Activated T-helper 1 cell treated with Interleukin-2 at 50 U/mL for 16 hours (primary cell): ENCODE results near the gene TMEM221.
"Not testable (repeated sequence)": the region's sequence is repeated elsewhere in the genome, so short reads cannot be mapped to it uniquely, and the experiment has no call there.

ENCODE experiments used
- DNase-seq: peaks from one replicate; pipeline ENCODE4 v3.0.0-alpha.2; 2020; ENCODE audit warnings: low read depth

The TMEM221 gene

DNA sequence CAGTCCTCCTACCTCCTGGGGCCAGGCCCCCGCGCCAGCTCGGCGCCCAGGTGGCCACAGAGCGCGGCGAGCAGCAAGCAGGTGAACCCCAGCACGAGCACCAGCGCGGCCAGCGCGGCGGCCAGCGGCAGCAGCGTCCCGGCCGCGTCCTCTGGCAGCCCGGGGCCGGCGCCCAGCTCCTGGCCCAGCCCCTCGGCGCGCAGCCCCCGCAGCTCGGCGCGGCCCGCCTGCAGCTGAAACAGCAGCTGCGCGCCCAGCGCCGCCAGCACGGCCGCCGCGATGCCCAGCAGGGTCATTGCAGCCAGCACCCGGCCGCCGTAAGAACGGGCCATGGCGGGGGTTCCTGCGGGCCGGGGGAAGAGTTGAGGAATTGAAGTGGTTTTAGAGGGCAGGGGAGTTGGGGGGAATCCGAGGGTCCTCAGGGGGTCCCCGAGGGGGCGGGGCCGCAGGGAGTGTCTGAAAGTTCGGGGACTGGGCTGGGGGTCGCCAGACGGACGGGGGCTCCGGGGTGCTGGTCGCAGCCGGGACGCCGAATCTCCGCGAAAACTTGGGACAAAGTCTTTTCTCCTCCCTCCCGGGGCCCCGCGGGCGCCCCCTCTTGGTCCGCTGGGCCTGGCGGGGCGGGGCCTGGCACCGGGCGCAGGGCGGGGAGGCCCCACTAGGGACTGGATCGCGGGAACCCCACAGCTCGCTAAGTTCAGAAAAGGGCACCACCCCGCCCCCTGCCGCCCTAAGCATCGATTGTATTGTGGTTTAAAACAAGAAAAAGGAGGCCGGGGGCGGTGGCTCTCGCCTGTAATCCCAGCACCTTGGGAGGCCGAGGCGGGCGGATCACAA, at the start of gene TMEM221:
Gene TMEM221, minus strand, starts transcription at position 538 of the 837 bp plus-strand sequence. Its CDS starts 206 bp downstream, at position 332.
- peak; percentile 41 for DNase-seq

DNA sequence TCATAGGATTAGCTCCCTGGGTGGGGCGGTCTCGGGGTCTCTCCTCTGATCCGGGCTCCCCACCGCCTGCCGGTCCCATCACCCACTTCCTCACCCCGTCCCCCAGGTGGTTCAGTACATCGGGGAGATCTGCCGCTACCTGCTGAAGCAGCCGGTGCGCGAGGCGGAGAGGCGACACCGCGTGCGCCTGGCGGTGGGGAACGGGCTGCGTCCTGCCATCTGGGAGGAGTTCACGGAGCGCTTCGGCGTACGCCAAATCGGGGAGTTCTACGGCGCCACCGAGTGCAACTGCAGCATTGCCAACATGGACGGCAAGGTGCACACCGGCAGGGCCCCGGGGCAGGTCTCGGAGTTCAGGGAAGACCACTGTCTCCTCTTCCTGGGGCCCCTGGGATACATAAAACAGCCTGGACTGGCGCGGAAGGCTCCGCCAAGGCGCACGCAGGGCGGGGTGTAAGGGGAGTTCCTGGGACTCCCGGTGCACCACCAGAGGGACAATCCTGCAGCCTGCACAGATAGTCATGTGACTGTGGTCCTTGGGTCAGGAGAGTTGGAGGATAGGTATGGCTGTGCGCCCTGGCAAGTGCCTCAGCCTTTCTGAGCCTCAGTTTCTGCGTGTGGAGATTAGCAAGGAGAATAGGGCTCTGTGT, 48.8 kb upstream of the TMEM221 start:
- DNase-seq: no peak

DNA sequence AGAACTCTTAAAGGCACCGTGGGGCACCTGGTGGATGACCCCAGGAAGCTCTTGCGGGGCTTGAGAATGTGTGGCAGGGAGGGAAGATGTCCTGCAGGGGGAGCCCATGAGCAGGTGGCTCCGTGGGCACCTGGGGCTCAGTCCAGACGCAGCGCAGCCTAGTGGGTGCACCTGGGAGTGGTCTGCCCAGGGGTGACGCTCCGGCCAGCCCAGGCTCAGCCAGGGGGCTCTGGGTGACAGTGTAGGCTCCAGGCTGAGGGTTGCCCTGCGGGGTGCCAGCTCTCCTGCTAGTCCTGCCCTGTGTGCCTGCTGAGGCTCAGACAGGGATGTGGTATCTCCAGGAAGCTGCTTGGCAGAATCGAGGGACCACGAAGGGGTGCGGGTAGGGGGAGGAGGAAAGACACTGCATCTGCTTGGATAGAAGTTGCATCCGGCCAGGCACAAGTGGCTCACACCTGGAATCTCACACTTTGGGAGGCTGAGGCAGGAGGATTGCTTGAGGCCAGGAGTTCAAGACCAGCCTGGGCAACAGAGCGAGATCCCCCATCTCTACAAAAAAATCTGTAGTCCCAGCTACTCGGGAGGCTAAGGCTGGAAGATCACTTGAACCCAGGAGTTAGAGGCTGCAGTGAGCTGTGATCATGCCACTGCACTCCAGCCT, 48.0 kb upstream of the TMEM221 start:
- DNase-seq: peak; percentile 59

DNA sequence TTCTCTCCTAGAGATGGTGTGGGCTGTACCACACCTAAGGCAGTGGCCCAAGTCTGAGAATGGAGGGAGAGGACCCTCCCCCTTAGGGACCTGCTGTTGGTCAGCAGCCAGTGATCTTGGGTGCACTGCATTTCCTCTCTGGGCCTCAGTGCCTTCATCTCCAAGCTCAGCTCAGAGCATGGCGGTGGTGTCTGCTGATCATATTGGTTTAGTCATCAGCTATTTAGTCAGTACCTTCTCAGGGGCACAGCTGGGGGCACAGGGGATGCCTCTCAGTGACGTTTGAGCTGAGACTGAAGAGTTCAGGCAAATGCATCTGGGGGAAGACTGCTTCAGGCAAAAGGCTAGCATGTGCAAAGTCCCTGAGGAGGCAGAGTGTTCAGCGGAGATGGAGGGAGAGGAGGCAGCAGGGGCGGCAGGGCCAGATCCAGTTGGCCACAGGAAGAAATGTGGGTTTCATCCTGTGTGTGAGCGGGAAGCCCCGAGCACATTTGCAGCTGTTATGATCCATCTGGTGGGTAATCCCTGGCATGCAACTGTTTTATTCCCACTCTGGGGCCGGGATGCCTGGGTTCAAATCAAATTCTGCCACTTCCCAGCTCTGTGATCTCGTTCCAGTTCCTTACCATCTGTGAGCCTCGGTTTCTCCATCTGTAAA, 47.3 kb upstream of the TMEM221 start:
- no peak for DNase-seq

DNA sequence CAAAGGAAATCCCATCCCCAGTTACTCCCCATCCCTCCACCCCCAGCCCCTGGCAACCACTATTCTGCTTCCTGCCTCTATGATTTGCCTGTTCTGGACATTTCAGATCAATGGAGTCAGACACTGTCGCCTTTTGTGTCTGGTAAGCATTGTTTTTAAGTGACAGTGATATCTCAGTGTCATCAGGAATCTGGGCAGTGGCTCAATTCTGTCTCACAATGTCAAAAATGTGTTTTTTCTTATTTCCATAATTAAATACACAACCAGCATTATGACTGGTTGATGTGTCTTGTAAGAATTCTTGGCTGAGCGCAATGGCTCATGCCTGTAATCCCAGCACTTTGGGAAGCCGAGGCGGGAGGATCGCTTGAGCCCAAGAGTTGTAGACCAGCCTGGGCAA, 42.8 kb upstream of the TMEM221 start:
- DNase-seq: no peak

DNA sequence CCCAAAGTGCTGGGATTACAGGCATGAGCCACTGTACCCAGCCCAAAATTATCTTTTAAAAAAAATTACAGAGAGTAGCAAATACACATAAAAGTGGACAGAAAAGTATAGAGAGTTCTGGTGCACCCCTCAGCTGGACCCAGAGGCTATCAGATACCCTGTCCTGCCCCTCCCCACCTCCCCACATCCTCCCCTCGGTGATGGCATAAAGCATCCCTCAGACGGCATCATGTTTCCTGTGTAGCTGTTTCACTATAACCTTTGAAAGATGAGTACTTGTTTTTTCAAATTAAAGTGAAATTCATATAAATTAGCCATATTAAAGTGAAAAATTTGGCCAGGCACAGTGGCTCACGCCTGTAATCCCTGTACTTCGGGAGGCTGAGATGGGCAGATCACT, 41.9 kb upstream of the TMEM221 start:
- DNase-seq: no peak

DNA sequence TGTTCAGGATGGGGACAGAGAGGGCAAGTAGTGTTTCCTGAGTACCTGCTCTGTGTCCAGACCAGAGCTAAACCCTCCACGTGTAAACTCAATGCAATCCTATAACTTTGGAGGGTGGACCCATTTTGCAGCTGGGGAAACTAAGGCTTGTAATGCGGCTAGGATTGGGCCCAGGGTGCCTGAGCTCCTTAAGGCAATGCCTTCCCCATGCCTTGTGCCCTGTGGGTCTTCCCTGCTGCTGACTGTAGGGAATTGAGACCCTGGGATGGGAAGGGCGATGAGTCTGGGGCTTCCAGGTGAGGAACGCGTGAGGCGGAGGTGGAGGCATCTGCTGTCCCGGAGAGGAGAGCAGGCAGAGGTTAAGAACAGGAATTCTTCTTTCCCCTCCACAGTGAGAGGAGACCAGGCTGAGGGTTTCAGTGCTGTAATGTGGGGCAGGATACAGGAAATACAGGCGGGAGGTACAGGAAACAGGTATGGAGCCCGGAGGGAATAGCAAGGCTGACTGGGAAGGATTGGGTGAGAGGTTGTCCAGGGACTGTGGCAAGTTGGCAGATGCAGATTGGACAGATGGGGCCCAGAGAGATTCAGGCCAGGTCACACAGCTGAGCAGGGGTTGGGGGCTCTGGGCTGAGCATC, 41.0 kb upstream of the TMEM221 start:
- DNase-seq: no peak

DNA sequence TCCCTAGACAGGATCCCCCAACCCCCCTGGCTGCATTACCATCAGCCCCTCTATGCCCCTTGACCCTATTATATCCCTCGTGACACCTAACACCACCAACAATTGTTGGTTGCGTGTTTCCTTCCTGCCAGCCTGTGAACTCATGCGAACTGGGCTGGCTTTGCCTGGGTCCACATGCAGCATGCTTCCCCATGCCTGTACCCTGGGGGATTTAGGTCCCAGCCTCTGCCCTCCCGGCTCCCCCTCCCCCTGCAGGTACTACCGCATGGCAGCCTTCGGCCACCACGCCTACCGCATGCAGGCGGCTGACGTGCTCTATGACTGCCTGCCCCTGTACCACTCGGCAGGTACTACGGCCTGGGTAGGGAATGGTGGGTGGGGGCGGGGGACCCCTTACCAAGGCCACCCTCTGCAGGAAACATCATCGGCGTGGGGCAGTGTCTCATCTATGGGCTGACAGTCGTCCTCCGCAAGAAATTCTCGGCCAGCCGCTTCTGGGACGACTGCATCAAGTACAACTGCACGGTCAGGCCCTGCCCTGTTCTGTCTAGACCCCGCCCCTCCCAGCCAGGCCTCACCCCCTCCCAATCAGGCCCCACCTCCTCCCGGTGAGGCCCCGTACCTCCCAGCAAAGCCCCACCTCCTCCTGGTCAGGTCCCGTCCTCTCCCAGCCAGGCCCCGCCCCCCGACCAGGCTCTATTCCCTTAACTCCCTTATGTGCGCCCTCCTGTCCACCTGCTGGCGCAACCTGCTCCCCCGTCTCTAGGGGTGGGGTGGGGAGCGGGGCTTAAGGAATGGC, 40.3 kb upstream of the TMEM221 start:
- peak; percentile 55 for DNase-seq

DNA sequence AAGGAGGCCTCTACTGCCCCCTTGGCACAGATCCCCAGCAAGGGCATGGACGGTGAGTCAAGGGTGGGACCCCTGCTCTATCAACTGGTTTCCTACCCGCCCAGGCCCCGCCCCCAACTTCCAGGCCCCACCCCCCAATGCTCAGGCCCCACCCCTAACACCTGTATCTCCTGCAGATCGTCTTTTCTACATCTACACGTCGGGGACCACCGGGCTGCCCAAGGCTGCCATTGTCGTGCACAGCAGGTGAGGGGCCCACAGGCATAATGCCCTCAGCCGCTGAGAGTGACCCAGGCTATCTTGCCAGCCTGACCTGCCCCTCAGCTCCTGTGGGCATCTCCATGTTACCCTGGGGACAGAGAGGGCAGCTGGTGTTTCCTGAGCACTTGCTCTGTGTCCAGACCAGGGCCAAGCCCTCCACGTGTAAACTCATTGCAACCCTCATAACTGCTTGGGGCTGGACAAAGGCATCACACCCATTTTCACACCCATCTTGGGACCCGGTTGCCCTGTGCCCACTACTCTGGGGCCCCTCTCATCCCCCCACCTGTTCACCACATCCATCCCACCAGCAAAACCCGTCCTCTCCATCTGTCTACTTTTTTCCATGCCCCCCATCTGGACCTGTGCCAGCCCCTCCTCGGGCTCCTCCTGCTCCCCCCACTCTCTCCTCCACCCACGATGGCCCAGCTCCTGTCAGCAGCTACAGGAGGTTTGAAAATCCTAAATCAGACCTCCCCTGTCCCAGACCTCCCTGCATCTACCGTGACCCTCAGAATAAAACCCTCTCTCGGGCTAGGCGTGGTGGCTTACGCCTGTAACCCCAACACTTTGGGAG, 39.0 kb upstream of the TMEM221 start:
- DNase-seq: no peak

DNA sequence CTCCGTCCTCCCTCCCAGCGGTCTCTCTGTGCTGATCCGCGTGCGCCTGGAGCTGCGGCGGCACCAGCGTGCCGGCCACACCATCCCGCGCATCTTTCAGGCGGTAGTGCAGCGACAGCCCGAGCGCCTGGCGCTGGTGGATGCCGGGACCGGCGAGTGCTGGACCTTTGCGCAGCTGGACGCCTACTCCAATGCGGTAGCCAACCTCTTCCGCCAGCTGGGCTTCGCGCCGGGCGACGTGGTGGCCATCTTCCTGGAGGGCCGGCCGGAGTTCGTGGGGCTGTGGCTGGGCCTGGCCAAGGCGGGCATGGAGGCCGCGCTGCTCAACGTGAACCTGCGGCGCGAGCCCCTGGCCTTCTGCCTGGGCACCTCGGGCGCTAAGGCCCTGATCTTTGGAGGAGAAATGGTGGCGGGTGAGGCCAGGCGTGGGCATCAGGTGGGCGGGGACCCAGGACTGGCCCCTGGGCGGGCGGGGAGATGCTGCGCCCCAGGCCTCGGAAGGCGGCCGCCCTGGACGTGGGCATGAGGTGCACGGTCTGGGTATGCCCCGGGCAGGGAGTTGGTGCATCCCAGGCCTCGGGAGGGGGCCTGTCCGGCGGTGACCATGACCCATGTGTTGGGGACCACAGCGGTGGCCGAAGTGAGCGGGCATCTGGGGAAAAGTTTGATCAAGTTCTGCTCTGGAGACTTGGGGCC, 38.2 kb upstream of the TMEM221 start:
- no peak for DNase-seq

DNA sequence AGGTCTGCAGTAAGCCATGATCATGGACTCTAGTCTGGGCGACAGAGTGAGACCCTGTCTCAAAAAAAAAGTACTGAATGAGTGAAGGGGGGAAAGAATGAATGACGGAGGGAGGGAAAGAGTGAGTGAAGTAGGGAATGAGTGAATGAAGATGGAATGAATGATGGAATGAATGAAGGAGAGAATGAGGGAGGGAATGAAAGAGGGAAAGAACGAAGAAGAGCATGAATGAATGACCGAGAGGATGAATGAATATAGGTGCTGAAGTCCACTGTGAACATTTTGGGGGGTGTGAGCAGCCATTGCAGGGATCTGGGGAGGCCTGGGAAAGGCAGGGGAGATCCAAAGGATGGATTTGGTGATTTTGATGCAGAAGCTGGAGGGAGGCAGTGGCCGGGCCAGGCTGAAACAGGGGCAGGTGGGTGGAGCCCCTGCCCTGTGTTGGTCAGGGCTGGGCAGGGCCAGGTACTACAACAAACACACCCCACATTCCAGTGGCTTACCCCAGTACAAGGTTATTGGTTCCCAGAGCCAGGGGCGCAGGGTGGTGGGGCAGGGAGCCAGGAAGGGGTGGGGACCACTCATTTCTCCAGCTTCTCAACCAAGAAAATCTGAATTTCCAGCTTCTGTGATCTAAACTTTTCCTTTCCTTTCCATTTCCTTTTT, 36.2 kb upstream of the TMEM221 start:
- DNase-seq: no peak

DNA sequence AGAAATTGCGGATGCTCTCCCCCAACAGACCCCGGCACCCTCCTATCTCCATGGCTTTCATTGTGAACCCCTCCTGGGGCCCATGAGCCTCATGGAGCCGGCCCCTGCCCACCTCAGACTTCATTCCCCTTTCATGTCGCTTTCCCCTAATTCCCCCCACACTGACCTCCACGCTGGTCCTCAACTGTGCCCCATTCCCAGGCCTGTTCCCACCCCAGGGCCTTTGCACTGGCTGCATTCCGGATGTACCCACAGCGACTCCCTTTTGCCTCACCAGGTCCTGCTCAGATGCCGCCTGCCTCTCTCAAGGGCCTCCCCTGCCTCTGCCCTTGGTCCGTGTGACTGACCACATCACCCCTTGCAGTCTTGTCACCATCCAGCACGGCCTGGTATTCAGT, 35.1 kb upstream of the TMEM221 start:
- no peak for DNase-seq

DNA sequence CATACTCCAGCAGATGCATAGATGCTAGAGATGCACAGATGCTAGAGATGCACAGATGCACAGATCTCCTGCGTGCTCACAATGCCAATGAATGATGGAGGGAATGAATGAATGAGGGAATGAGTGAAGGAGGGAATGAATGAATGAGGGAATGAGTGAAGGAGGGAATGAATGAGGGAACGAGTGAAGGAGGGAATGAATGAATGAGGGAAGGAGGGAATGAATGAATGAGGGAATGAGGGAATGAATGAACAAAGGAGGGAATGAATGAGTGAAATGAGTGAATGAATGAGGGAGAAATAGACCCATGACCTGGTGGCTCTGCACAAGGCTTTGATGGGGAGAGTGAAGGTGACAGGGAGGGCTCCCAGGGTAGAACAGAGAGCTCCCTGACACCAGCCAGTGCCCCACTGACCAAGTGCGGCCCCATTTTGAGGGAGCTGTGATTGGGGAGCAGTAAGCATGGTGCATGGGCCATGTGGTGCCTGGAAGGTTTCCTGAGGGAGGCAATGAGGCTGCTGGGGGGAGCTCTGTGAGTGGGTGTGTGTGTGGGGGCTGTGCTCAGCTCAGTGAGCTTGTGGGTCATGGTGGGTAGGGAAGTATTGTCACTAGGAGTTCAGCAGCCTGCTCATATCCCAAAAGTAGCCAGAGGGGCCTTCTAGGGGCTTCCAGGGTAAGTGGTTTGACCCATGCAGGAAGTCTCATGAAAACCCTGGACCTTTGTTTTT, 34.6 kb upstream of the TMEM221 start:
- DNase-seq: no peak

DNA sequence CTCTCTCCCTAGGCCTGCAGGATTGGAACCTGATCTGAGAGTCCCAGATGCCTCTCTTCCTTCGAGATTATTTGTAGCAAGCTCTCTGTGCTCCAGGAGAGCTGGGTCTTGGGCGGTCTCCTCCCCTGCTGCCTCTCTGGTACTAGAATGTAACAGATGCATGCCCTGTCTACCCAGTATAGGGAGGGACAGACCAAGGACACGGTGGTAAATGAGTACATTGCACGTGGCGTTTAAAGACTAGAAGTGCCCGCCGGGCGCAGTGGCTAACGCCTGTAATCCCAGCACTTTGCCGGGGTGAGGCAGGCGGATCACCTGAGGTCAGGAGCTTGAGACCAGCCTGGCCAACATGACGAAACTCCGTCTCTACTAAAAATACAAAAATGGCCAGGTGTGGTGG, 33.5 kb upstream of the TMEM221 start:
- no peak for DNase-seq

DNA sequence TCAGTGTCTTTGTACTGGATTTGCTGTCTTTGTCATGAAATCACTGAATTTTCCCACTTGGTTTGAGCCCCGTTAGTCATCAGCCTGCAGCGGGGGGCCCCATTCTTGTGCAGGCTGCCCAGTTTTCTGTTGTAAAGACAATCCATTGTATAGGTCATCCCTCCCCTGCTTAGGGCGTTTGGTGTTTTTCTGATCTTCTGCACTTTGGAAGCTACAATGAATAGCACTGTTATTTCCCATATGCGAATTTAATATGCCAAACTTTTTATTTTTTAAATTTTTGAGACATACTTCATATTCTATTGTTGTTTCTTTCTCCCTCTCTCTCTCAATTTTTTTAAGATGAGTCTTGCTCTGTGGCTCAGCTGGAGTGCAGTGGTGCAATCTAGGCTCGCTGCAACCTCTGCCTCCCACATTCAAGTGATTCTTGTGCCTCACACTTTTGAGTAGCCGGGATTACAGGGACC, 30.9 kb upstream of the TMEM221 start:
- no peak for DNase-seq

DNA sequence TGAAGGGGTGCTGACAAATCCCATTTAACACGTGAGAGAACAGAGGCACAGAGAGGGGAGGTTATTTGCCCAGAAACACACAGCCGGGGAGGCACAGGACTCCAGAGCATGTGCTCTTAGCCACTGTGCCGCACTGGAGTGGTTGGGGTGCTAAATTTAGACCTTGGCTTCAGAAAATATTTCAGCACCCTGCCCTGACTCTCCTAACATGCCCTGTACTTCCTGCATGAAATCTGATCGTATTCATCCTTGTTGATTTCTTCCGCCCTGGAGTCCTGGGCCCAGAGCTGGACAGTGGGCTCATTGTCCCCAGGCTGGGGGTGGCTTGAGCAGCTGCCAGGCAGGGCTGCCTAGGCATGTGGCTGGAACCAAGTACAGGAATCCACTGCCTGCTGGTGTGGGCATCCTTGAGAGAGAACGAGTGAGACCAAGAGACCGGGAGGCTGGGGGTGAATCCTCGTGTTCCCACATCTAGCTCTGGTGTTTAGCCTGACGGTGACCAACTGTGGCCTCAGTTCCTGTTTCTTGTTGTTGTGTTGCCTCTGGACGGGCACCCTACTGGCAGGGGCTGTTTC, 27.2 kb upstream of the TMEM221 start:
- no peak for DNase-seq

DNA sequence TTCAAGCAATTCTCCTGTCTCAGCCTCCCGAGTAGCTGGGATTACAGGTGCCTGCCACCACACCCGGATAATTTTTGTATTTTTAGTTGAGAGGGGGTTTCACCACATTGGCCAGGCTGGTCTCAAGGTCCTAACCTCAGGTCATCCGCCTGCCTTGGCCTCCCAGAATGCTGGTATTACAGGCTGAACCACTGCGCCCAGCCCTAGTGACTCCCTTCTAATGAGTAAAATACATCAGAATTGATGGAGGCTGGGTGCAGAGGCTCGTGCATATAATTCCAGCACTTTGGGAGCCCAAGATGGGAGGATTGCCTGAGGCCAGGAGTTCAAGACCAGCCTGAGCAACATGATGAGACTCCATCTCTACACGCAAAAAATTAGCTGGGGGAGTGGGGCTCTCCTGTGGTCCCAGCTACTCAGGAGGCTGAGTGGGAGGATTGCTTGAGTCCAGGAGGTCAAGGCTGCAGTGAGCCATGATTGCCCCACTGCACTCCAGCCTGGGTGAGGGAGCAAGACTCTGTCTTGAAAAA, 26.6 kb upstream of the TMEM221 start:
- DNase-seq: not testable (repeated sequence)

DNA sequence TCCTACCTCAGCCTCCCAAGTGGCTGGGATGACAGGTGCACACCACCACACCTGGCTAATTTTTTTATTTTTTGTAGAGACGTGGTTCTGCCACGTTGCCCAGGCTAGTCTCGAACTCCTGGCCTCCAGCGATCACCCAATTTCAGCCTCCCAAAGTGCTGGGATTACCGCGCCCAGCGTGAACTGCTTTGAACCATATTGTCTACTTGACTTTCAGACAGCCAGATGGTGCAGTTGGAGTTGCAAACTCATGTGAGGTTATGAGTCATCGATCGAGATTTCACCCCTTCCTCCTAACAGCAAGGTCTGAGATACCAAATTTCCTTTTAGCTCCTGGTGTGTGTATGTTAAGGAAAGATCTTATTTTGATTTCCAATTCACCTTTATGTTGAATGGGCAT, 24.6 kb upstream of the TMEM221 start:
- no peak for DNase-seq
